ENCODE measurements around the gene ZDHHC14.

- TF ChIP-seq, protein P1, sequence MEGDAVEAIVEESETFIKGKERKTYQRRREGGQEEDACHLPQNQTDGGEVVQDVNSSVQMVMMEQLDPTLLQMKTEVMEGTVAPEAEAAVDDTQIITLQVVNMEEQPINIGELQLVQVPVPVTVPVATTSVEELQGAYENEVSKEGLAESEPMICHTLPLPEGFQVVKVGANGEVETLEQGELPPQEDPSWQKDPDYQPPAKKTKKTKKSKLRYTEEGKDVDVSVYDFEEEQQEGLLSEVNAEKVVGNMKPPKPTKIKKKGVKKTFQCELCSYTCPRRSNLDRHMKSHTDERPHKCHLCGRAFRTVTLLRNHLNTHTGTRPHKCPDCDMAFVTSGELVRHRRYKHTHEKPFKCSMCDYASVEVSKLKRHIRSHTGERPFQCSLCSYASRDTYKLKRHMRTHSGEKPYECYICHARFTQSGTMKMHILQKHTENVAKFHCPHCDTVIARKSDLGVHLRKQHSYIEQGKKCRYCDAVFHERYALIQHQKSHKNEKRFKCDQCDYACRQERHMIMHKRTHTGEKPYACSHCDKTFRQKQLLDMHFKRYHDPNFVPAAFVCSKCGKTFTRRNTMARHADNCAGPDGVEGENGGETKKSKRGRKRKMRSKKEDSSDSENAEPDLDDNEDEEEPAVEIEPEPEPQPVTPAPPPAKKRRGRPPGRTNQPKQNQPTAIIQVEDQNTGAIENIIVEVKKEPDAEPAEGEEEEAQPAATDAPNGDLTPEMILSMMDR (IDR thresholded peaks at IDR 0.05; ENCODE audit: low read length): no peak
- TF ChIP-seq EZH2phosphoT487 (IDR thresholded peaks at IDR 0.05; ENCODE audit: low read length): no peak
Observed at GRCh38 chr6:157586476-157587126, 205.6 kb downstream of the ZDHHC14 start.
